Adipose tissue (tissue), 3 donors: Measurements from ENCODE around the gene CYP2U1. TPM values are rescaled to one million over a fixed set of nuclear protein-coding genes. Genes with fewer than 3 reads are reported as not detected.

Source experiments
- H3K27ac ChIP-seq: one replicate; pipeline ENCODE4 v1.5.1; 2013; ENCODE audit warnings: low read depth, low read length
- WGBS, 3 donors: extraction: QIAGEN DNeasy Blood & Tissue Kit; methylation state at CpG; one replicate each; pipeline ENCODE4 v1.1.7; 2013; 5-methylcytosine and 5-hydroxymethylcytosine counted together
- polyA plus RNA-seq, 3 donors: library from polyadenylated mRNA; stranded (reverse); fragments of 200-250 nt; gene quantifications; one replicate each; pipeline ENCODE4 v1.2.3, GENCODE V29; 2013
- donor health status: healthy with polysubstance abuse.
- donor health status: Bipolar disorder and iron deficiency.
- donor health status: healthy.

Gene CYP2U1
- polyA plus RNA-seq, 3 donors = 1.5 to 3.8 (median 3.1) TPM

GRCh38 chr4:107970063-107970798, 38.9 kb downstream of the CYP2U1 start:
- 92 to 94% (median 93%) methylated on average over 12 of the region's 12 CpGs for WGBS, 3 donors
- H3K27ac ChIP-seq = no peak overlapping the region

GRCh38 chr4:107972605-107973004, 41.3 kb downstream of the CYP2U1 start:
- no peak overlapping the region for H3K27ac ChIP-seq

GRCh38 chr4:107974523-107974922, 43.2 kb downstream of the CYP2U1 start:
- 83 to 89% (median 88%) methylated on average over 3 of the region's 3 CpGs for WGBS, 3 donors

GRCh38 chr4:107977482-107977881, 46.1 kb downstream of the CYP2U1 start:
- 80 to 88% (median 86%) methylated on average over 4 of the region's 4 CpGs for WGBS, 3 donors
- no peak overlapping the region for H3K27ac ChIP-seq

More at GRCh38 chr4:107974523-107974922, 43.2 kb downstream of the CYP2U1 start:
- H3K27ac ChIP-seq = no peak overlapping the region

- 70 to 86% (median 78%) methylated on average over 3 of the region's 3 CpGs for WGBS, 3 donors
These were observed 46.8 kb downstream of the CYP2U1 start for GRCh38 chr4:107977966-107978705.

GRCh38 chr4:107978716-107979451, 47.5 kb downstream of the CYP2U1 start:
- 81 to 98% (median 94%) methylated on average over 2 of the region's 2 CpGs for WGBS, 3 donors

More at GRCh38 chr4:107977966-107978705, 46.8 kb downstream of the CYP2U1 start:
- no peak overlapping the region for H3K27ac ChIP-seq

GRCh38 chr4:107987916-107988762, 56.8 kb downstream of the CYP2U1 start:
- H3K27ac ChIP-seq = no peak overlapping the region
- WGBS, 3 donors = 87 to 90% (median 90%) methylated on average over 10 of the region's 10 CpGs

More at GRCh38 chr4:107978716-107979451, 47.5 kb downstream of the CYP2U1 start:
- no peak overlapping the region for H3K27ac ChIP-seq

- no peak overlapping the region for H3K27ac ChIP-seq
- WGBS, 3 donors = 45 to 81% (median 69%) methylated on average over 5 of the region's 5 CpGs
These were observed 57.4 kb downstream of the CYP2U1 start for GRCh38 chr4:107988763-107989035.

GRCh38 chr4:107989162-107989536, 57.8 kb downstream of the CYP2U1 start:
- WGBS, 3 donors = 4 to 9% (median 9%) methylated on average over 8 of the region's 8 CpGs
- no peak overlapping the region for H3K27ac ChIP-seq

GRCh38 chr4:107989537-107990386, 58.4 kb downstream of the CYP2U1 start, which contains the start of gene HADH:
TSS of gene HADH (plus strand) at chr4:107989889. CDS start at chr4:107989933, 44 bp downstream.
- no peak within 1 kb of the TSS for H3K27ac ChIP-seq
- 0 to 1% (median 0%) methylated on average over 71 to 78 of the region's 78 CpGs for WGBS, 3 donors

GRCh38 chr4:107991945-107992630, 60.7 kb downstream of the CYP2U1 start:
- 54 to 71% (median 66%) methylated on average over 3 of the region's 3 CpGs for WGBS, 3 donors
- no peak overlapping the region for H3K27ac ChIP-seq

- WGBS, 3 donors = 42 to 66% (median 58%) methylated on average over 3 of the region's 3 CpGs
- no peak overlapping the region for H3K27ac ChIP-seq
These were observed 62.6 kb downstream of the CYP2U1 start for GRCh38 chr4:107993969-107994368.

GRCh38 chr4:107994894-107995293, 63.5 kb downstream of the CYP2U1 start:
- H3K27ac ChIP-seq = no peak overlapping the region

- H3K27ac ChIP-seq = no peak overlapping the region
- WGBS, 3 donors = 62 to 77% (median 68%) methylated on average over 5 of the region's 5 CpGs
These were observed 65.8 kb downstream of the CYP2U1 start for GRCh38 chr4:107996949-107997788.

GRCh38 chr4:107997794-107998193, 66.4 kb downstream of the CYP2U1 start:
- whole genome bisulfite sequencing, 3 donors = 88 to 93% (median 92%) methylated on average over 2 of the region's 2 CpGs
- no peak overlapping the region for H3K27ac ChIP-seq

- H3K27ac ChIP-seq = no peak overlapping the region
- WGBS, 3 donors = 69 to 89% (median 72%) methylated on average over 2 of the region's 2 CpGs
These were observed 68.7 kb downstream of the CYP2U1 start for GRCh38 chr4:107999932-108000539.
